HG03571 (cell line): Measurements from ENCODE around the gene LMTK2.

ENCODE experiments used
- ATAC-seq: cut with Tn5 transposase; IDR thresholded peaks from one replicate; pipeline ENCODE4 v1.9.1; 2021; ENCODE audit not compliant: unreplicated experiment

LMTK2 gene

DNA sequence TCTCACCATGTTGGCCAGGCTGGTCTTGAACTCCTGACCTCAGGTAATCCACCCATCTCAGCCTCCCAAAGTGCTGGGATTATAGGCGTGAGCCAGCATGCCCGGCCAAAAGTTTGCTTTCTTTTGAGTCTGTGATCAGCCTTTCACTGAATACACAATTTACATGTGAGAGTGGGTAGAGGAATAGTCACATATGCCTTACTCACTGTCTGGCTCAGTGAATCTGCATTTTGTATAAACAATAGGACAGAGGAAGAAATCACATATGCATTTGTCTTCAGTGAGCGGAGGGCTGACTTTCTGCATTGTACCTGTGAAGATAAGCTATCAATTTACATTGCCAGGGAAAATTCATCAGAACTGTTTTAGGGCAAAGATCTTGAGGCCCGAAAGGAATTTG lies 147.9 kb downstream of the LMTK2 start:
- no peak for ATAC-seq

DNA sequence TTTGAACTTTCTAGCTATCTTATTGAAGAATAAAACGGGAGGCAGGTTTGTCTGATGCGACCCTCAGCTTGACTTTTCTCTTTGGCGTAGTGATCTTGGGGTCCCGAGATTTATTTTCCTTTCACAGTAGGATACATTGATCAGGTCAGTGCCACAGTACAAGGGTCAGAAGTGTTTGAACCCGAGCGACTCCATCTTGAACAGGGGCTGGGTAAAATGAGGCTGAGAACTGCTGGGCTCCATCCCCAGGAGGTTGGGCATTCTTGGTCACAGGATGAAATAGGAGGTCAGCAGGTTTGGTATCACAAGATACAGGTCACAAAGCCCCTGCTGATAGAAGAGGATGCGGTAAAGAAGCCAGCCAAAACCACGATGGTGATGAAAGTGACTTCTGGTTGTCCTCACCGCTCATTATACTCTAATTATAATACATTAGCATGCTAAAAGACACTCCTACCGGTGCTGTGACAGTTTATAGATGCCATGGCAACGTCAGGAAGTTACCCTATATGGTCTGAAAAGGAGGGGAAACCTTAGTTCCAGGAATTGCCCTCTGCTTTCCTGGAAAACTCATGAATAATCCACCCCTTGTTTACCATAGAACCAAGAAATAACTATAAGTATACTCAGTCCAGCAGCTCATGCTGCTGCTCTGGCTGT lies 148.4 kb downstream of the LMTK2 start:
- no peak for ATAC-seq

DNA sequence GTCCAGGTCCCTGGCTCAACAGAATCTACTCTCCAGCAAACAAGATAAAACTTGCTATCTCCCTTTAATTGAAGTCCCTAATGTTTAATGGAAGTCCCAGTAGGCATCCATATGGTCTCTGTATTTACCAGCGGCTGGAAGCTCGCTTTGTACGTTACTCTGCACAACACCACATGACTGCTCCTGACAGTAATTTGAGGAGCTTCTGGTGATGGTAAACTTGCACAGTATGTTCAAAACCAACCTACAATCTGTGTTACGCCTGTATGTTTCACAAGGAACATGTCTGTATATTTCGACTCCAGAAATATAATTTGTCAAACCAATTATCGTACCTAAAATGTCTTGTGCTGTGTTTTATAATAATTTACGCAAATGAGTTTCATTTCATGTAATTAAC lies 149.8 kb downstream of the LMTK2 start:
- ATAC-seq: no peak

DNA sequence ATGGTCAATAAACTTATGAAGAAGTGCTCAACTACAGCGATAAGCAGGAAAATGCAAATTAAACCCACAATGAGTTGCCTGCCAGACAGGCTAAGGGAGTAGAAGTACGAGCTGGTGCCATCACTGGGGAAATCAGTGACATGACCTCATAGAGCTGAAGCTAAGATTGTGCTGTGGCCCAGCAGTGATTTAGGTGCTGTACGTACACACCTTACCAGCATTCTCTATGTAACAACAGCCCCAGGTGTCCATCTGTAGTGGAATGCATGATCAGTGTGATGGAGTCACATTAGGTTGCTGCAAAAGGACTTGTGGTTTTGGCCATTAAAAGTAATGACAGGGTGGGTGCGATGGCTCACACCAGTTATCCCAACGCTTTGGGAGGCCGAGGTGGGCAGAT lies 151.0 kb downstream of the LMTK2 start:
- no peak for ATAC-seq
